NCI-H226 (cell line): ENCODE measurements around the gene HMGA1.

Experiments used
- DNase-seq: peaks from one replicate; pipeline ENCODE4 v3.0.0-alpha.2; 2015

Gene HMGA1

GRCh38 chr6:34236443-34237315 is at the start of gene HMGA1:
TSS of gene HMGA1 (plus strand) at chr6:34236873. CDS start at chr6:34240781, 3,908 bp downstream.
- peak; percentile 89 for DNase-seq

GRCh38 chr6:34189806-34190503 is 46.7 kb upstream of the HMGA1 start:
- no peak for DNase-seq

GRCh38 chr6:34190504-34191122 is 46.1 kb upstream of the HMGA1 start:
- no peak for DNase-seq

GRCh38 chr6:34194772-34195171 is 41.9 kb upstream of the HMGA1 start:
- no peak for DNase-seq

GRCh38 chr6:34195726-34196115 is 41.0 kb upstream of the HMGA1 start:
- no peak for DNase-seq

GRCh38 chr6:34196116-34196832 is 40.4 kb upstream of the HMGA1 start:
- DNase-seq: peak; percentile 52

- DNase-seq: no peak
These were observed 39.9 kb upstream of the HMGA1 start for GRCh38 chr6:34196833-34197195.

GRCh38 chr6:34200340-34200971 is 36.2 kb upstream of the HMGA1 start:
- DNase-seq: no peak

- DNase-seq: peak; percentile 42
These were observed 35.1 kb upstream of the HMGA1 start for GRCh38 chr6:34201455-34202107.

- DNase-seq: peak; percentile 63
These were observed 34.1 kb upstream of the HMGA1 start for GRCh38 chr6:34202329-34203201.

GRCh38 chr6:34204693-34205092 is 32.0 kb upstream of the HMGA1 start:
- DNase-seq: no peak

- no peak for DNase-seq
These were observed 31.2 kb upstream of the HMGA1 start for GRCh38 chr6:34205466-34205865.

- no peak for DNase-seq
These were observed 30.8 kb upstream of the HMGA1 start for GRCh38 chr6:34205916-34206315.

- DNase-seq: no peak
These were observed 29.9 kb upstream of the HMGA1 start for GRCh38 chr6:34206726-34207125.

- no peak for DNase-seq
These were observed 28.8 kb upstream of the HMGA1 start for GRCh38 chr6:34207695-34208443.

- no peak for DNase-seq
These were observed 22.9 kb upstream of the HMGA1 start for GRCh38 chr6:34213772-34214171.

- no peak for DNase-seq
These were observed 18.0 kb upstream of the HMGA1 start for GRCh38 chr6:34218691-34219090.

GRCh38 chr6:34223381-34223955 is 13.2 kb upstream of the HMGA1 start:
- DNase-seq: peak; percentile 31

GRCh38 chr6:34223956-34224940 is 12.4 kb upstream of the HMGA1 start:
- DNase-seq: peak; percentile 86
